ENCODE measurements around the gene FCGR3B.
"Not testable (repeated sequence)": the region's sequence is repeated elsewhere in the genome, so short reads cannot be mapped to it uniquely, and the experiment has no call there.

Gene FCGR3B

GRCh38 chr1:161631076-161631475 lies at the start of gene FCGR3B:
FCGR3B (minus strand) TSS chr1:161631176; CDS start chr1:161631094, 82 bp downstream.
- no peak for DNase-seq (ENCODE audit: low read depth)

GRCh38 chr1:161678500-161678899 lies 47.5 kb upstream of the FCGR3B start:
- DNase-seq (ENCODE audit: low read depth) = no peak

GRCh38 chr1:161676958-161677689 lies 46.1 kb upstream of the FCGR3B start:
- DNase-seq (ENCODE audit: low read depth) = peak; percentile 2

GRCh38 chr1:161676441-161676840 lies 45.5 kb upstream of the FCGR3B start:
- DNase-seq (ENCODE audit: low read depth) = no peak

GRCh38 chr1:161674908-161675307 lies 43.9 kb upstream of the FCGR3B start:
- DNase-seq (ENCODE audit: low read depth) = not testable (repeated sequence)

GRCh38 chr1:161674447-161674846 lies 43.5 kb upstream of the FCGR3B start:
- DNase-seq (ENCODE audit: low read depth) = not testable (repeated sequence)

- not testable (repeated sequence) for DNase-seq (ENCODE audit: low read depth)
Observed at GRCh38 chr1:161673437-161673836, 42.5 kb upstream of the FCGR3B start.

GRCh38 chr1:161671045-161672020 lies 40.4 kb upstream of the FCGR3B start:
- peak; percentile 7 for DNase-seq (ENCODE audit: low read depth)

- not testable (repeated sequence) for DNase-seq (ENCODE audit: low read depth)
Observed at GRCh38 chr1:161664689-161665088, 33.7 kb upstream of the FCGR3B start.

GRCh38 chr1:161663569-161663968 lies 32.6 kb upstream of the FCGR3B start:
- not testable (repeated sequence) for DNase-seq (ENCODE audit: low read depth)

GRCh38 chr1:161662684-161663339 lies 31.8 kb upstream of the FCGR3B start, which contains the start of gene FCGR2B:
FCGR2B (plus strand) TSS chr1:161663143; CDS start chr1:161663242, 99 bp downstream.
- not testable (repeated sequence) for DNase-seq (ENCODE audit: low read depth)

- DNase-seq (ENCODE audit: low read depth) = not testable (repeated sequence)
Observed at GRCh38 chr1:161661660-161662311, 30.8 kb upstream of the FCGR3B start.

GRCh38 chr1:161658524-161658923 lies 27.5 kb upstream of the FCGR3B start:
- DNase-seq (ENCODE audit: low read depth) = not testable (repeated sequence)

GRCh38 chr1:161653971-161654370 lies 23.0 kb upstream of the FCGR3B start:
- not testable (repeated sequence) for DNase-seq (ENCODE audit: low read depth)

- not testable (repeated sequence) for DNase-seq (ENCODE audit: low read depth)
Observed at GRCh38 chr1:161653541-161653940, 22.6 kb upstream of the FCGR3B start.

- DNase-seq (ENCODE audit: low read depth) = not testable (repeated sequence)
Observed at GRCh38 chr1:161647507-161648360, 16.8 kb upstream of the FCGR3B start.

GRCh38 chr1:161644855-161645254 lies 13.9 kb upstream of the FCGR3B start:
- not testable (repeated sequence) for DNase-seq (ENCODE audit: low read depth)

- DNase-seq (ENCODE audit: low read depth) = not testable (repeated sequence)
Observed at GRCh38 chr1:161643481-161644208, 12.7 kb upstream of the FCGR3B start.

GRCh38 chr1:161642697-161643096 lies 11.7 kb upstream of the FCGR3B start:
- DNase-seq (ENCODE audit: low read depth) = not testable (repeated sequence)

GRCh38 chr1:161639203-161639602 lies 8.2 kb upstream of the FCGR3B start:
- not testable (repeated sequence) for DNase-seq (ENCODE audit: low read depth)
